SK-N-SH (cell line): ENCODE data around the gene NBPF1. TPM values are rescaled to one million over a fixed set of nuclear protein-coding genes. Genes with fewer than 3 reads are reported as not detected.
A peak's percentile ranks its signal among the peaks of the same experiment; 100 is the strongest.
"Not testable (repeated sequence)": the region's sequence is repeated elsewhere in the genome, so short reads cannot be mapped to it uniquely, and the experiment has no call there.

ENCODE experiments used
- CTCF ChIA-PET: fragments of 300-600, 350-600 bp; formaldehyde crosslinking; extraction: SDS; loops from one replicate; lab custom pipeline; 2021; lab: Yijun Ruan, JAX
- POLR2A ChIA-PET: fragments of 350-600 bp; sonication (Branson Sonifier 250); formaldehyde crosslinking; extraction: SDS; loops from one replicate; lab custom pipeline; 2020; ENCODE audit warnings: antibody characterized with exemption, inconsistent platforms; lab: Yijun Ruan, JAX
- DNase-seq: peaks from one replicate; pipeline ENCODE4 v3.0.0; 2012
- H2AFZ ChIP-seq: fragments of 200-600 bp; sonication (generic); 2 replicates; pipeline ENCODE4 v1.8.1; 2016; ENCODE audit warnings: antibody characterized with exemption, mild to moderate bottlenecking, low read depth
- H3F3A ChIP-seq: fragments of 200-600 bp; sonication (generic); replicated peaks from 2 replicates; pipeline ENCODE3; 2016; ENCODE audit warnings: antibody characterized with exemption, mild to moderate bottlenecking; ENCODE audit not compliant: insufficient read depth
- H3K27ac ChIP-seq, 2 experiments: fragments of 200-500 bp in 1 of 2; fragments of 200-600 bp in 1 of 2; sonication (Bioruptor generic) in 1 of 2; sonication (generic), shearing (Covaris generic) in 1 of 2; 2 replicates each; pipeline versions ENCODE4 v1.5.1 to v1.6.1; 2014 to 2016; ENCODE audit warnings: low read depth in 2 of 2, inconsistent platforms in 1 of 2, low read length in 1 of 2, mild to moderate bottlenecking in 1 of 2, mixed read lengths in 1 of 2
- H3K27me3 ChIP-seq: fragments of 200-600 bp; sonication (generic), shearing (Covaris generic); 2 replicates; pipeline ENCODE4 v1.6.1; 2016; ENCODE audit warnings: mixed run types; ENCODE audit not compliant: insufficient read depth
- H3K36me3 ChIP-seq, 2 experiments: fragments of 200-500 bp in 1 of 2; fragments of 200-600 bp in 1 of 2; sonication (Bioruptor generic) in 1 of 2; sonication (generic) in 1 of 2; replicated peaks in 1 of 2; 2 replicates each; pipeline versions ENCODE3 to v1.5.1; 2014 to 2016; ENCODE audit warnings: low read length in 1 of 2, mild to moderate bottlenecking in 1 of 2; ENCODE audit not compliant: insufficient read depth in 2 of 2, control insufficient read depth in 1 of 2
- H3K4me1 ChIP-seq, 2 experiments: fragments of 200-500 bp in 1 of 2; fragments of 200-600 bp in 1 of 2; sonication (Bioruptor generic) in 1 of 2; sonication (generic), shearing (Covaris generic) in 1 of 2; 2 replicates each; pipeline versions ENCODE4 v1.5.1 to v1.6.1; 2014 to 2016; ENCODE audit warnings: low read depth in 1 of 2, low read length in 1 of 2, mixed run types in 1 of 2; ENCODE audit not compliant: insufficient read depth in 2 of 2, control insufficient read depth in 1 of 2
- H3K4me2 ChIP-seq: fragments of 200-600 bp; sonication (generic), shearing (Covaris generic); 2 replicates; pipeline ENCODE4 v1.6.1; 2017; ENCODE audit warnings: mixed run types
- H3K4me3 ChIP-seq, 2 experiments: fragments of 200-500 bp in 1 of 2; fragments of 200-600 bp in 1 of 2; sonication (Bioruptor generic) in 1 of 2; sonication (generic), shearing (Covaris generic) in 1 of 2; 2 replicates each; pipeline versions ENCODE4 v1.5.1 to v1.8.1; 2014 to 2016; ENCODE audit warnings: low read depth in 2 of 2, inconsistent platforms in 1 of 2, low read length in 1 of 2, mild to moderate bottlenecking in 1 of 2, mixed read lengths in 1 of 2, moderate library complexity in 1 of 2
- H3K79me2 ChIP-seq: fragments of 200-600 bp; sonication (generic); 2 replicates; pipeline ENCODE4 v1.8.1; 2017; ENCODE audit warnings: mild to moderate bottlenecking; ENCODE audit not compliant: insufficient read depth
- H3K9ac ChIP-seq: fragments of 200-600 bp; sonication (generic); 2 replicates; pipeline ENCODE4 v1.6.1; 2017; ENCODE audit warnings: mixed run types
- H3K9me2 ChIP-seq: fragments of 200-600 bp; sonication (generic); 2 replicates; pipeline ENCODE4 v1.6.1; 2017; ENCODE audit warnings: mixed run types
- H3K9me3 ChIP-seq: fragments of 200-600 bp; sonication (generic); 2 replicates; pipeline ENCODE4 v1.6.1; 2017; ENCODE audit warnings: mixed run types, mild to moderate bottlenecking, moderate library complexity
- H4K20me1 ChIP-seq: fragments of 200-600 bp; sonication (generic); 2 replicates; pipeline ENCODE4 v1.6.1; 2017; ENCODE audit warnings: mild to moderate bottlenecking, mixed run types; ENCODE audit not compliant: insufficient read depth
- CHD2 ChIP-seq: fragments of 150-350 bp; IDR thresholded peaks from 2 replicates; pipeline ENCODE4 v1.6.1; 2018; ENCODE audit warnings: low read length; ENCODE audit not compliant: partially characterized antibody
- EP300 ChIP-seq, 2 experiments: IDR thresholded peaks; 2 replicates each; pipeline versions ENCODE4 v1.4.0 to v1.6.1; 2012; ENCODE audit warnings: borderline replicate concordance in 1 of 2, low read depth in 1 of 2, low read length in 1 of 2
- JUND ChIP-seq: IDR thresholded peaks from 2 replicates; pipeline ENCODE4 v1.4.0; 2012
- POLR2AphosphoS5 ChIP-seq: IDR thresholded peaks from 2 replicates; pipeline ENCODE4 v1.6.1; 2012; ENCODE audit warnings: low read depth, low read length
- SIN3A ChIP-seq: IDR thresholded peaks from 2 replicates; pipeline ENCODE4 v1.6.1; 2012; ENCODE audit warnings: low read depth, mild to moderate bottlenecking, low read length, moderate library complexity, borderline replicate concordance
- TAF1 ChIP-seq: IDR thresholded peaks from 2 replicates; pipeline ENCODE4 v1.6.1; 2012; ENCODE audit warnings: low read depth, mild to moderate bottlenecking, low read length, moderate library complexity, borderline replicate concordance
- TCF12 ChIP-seq: IDR thresholded peaks from 2 replicates; pipeline ENCODE4 v1.4.0; 2012
- TEAD4 ChIP-seq: IDR thresholded peaks from 2 replicates; pipeline ENCODE4 v1.4.0; 2012; ENCODE audit warnings: mild to moderate bottlenecking, borderline replicate concordance; ENCODE audit not compliant: insufficient read depth
- YY1 ChIP-seq: IDR thresholded peaks from 2 replicates; pipeline ENCODE4 v1.4.0; 2012; ENCODE audit warnings: low read depth, mild to moderate bottlenecking
- WGBS: methylation state at CpG from one replicate; pipeline ENCODE4 v1.1.6; 2017; ENCODE audit warnings: low lambda C conversion rate; 5-methylcytosine and 5-hydroxymethylcytosine counted together
- polyA plus RNA-seq, 3 experiments: library from polyadenylated mRNA; depleted of rRNA; stranded (reverse); fragments of >200 nt; gene quantifications; 2 replicates each; pipeline ENCODE4 v1.2.3, GENCODE V29; 2012
- small RNA-seq, 7 experiments: library from RNA; depleted of rRNA; stranded (forward); fragments of <200 nt; gene quantifications; one replicate each; pipeline ENCODE3, GENCODE V24; 2012
- TF ChIP-seq, protein P1 (sequence below): IDR thresholded peaks from 2 replicates; pipeline ENCODE4; 2012
- TF ChIP-seq, protein P2 (sequence below): IDR thresholded peaks from 2 replicates; pipeline ENCODE4 v1.4.0; 2012; ENCODE audit warnings: low read depth, borderline replicate concordance

The NBPF1 gene
- polyA plus RNA-seq, 1 of the 3 experiments (the other 2 are of a cell fraction) = 29.8 TPM

DNA sequence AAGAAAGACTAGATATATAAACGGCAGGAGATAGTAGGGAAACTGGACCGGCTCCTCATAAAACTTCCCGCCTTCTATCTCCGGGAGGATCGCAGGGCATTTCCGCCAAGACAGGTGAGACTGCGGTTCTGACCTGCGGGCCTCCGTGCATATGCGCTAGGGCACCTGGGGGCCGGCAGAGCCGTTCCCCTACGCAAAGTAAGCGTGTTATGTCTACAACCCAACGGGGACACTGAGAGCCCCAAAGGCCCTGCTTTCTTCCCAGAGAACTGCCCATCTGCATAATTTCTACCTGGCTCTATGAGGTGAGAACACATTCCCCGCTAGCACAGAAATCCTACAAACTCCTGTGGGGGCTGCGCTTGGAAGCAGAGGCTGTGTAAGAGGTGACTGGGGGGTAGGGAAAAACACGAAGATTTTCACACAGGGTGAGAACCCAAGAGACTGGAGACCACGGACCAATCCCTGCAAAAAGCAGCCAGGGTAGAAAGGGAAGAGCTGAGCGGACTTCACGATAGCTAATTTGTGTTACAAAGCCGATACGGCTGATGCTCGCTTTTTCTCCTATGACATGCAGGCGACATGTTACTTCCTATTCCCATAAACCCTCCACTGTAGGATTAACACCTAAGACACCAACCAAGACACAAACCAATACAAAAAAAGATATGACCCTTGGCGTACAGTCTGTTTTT, 99.8 kb downstream of the NBPF1 start:
- TF ChIP-seq TAF1 = peak; percentile 28; the same call in 1 of the 2 replicates
- peak; percentile 65; the same call in 1 of the 2 replicates for TF ChIP-seq YY1
- TF ChIP-seq, protein P1, sequence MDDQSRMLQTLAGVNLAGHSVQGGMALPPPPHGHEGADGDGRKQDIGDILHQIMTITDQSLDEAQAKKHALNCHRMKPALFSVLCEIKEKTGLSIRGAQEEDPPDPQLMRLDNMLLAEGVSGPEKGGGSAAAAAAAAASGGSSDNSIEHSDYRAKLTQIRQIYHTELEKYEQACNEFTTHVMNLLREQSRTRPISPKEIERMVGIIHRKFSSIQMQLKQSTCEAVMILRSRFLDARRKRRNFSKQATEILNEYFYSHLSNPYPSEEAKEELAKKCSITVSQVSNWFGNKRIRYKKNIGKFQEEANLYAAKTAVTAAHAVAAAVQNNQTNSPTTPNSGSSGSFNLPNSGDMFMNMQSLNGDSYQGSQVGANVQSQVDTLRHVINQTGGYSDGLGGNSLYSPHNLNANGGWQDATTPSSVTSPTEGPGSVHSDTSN = peak; percentile 20; the same call in 1 of the 2 replicates
- TF ChIP-seq SIN3A = peak; percentile 98
- TF ChIP-seq JUND = peak; percentile 46; the same call in 1 of the 2 replicates
- TF ChIP-seq, protein P2, sequence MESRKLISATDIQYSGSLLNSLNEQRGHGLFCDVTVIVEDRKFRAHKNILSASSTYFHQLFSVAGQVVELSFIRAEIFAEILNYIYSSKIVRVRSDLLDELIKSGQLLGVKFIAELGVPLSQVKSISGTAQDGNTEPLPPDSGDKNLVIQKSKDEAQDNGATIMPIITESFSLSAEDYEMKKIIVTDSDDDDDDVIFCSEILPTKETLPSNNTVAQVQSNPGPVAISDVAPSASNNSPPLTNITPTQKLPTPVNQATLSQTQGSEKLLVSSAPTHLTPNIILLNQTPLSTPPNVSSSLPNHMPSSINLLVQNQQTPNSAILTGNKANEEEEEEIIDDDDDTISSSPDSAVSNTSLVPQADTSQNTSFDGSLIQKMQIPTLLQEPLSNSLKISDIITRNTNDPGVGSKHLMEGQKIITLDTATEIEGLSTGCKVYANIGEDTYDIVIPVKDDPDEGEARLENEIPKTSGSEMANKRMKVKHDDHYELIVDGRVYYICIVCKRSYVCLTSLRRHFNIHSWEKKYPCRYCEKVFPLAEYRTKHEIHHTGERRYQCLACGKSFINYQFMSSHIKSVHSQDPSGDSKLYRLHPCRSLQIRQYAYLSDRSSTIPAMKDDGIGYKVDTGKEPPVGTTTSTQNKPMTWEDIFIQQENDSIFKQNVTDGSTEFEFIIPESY = peak; percentile 68
- TF ChIP-seq POLR2AphosphoS5 = peak; percentile 98
- peak; percentile 60 for TF ChIP-seq CHD2
- peak in 1 of 2 experiments; percentile 47; a peak in 1 of 4 replicates for TF ChIP-seq EP300 (IDR thresholded peaks at IDR 0.05; ENCODE audit: borderline replicate concordance in 1 of 2, low read depth in 1 of 2, low read length in 1 of 2)
- TF ChIP-seq TEAD4 = peak; percentile 22; the same call in 1 of the 2 replicates
- TF ChIP-seq TCF12 = peak; percentile 25; the same call in 1 of the 2 replicates
- H3K9me2 ChIP-seq, H3K79me2 ChIP-seq, H3K36me3 ChIP-seq, H3K4me1 ChIP-seq, H2AFZ ChIP-seq, H3K9ac ChIP-seq, H4K20me1 ChIP-seq, CTCF ChIA-PET, H3K27me3 ChIP-seq, H3F3A ChIP-seq, H3K9me3 ChIP-seq: not testable (repeated sequence)
- POLR2A ChIA-PET = interaction anchor here (0.7 to 1.1 kb wide), 5 partner anchors 93 to 401 kb away, joined by 3 to 7 read pairs (median 4); no protein-coding TSS in a partner anchor
- 15% methylated on average over 25 of the region's 26 CpGs for WGBS
- Histone ChIP-seq H3K27ac (peak overlapping the region; percentile 42 to 85; a peak in 3 of 4 replicates), H3K4me3 (peak overlapping the region in 1 of 2 experiments; percentile 19; a peak in 2 of 4 replicates), H3K4me2 (peak overlapping the region; percentile 67)
- peak; percentile 61 for DNase-seq

DNA sequence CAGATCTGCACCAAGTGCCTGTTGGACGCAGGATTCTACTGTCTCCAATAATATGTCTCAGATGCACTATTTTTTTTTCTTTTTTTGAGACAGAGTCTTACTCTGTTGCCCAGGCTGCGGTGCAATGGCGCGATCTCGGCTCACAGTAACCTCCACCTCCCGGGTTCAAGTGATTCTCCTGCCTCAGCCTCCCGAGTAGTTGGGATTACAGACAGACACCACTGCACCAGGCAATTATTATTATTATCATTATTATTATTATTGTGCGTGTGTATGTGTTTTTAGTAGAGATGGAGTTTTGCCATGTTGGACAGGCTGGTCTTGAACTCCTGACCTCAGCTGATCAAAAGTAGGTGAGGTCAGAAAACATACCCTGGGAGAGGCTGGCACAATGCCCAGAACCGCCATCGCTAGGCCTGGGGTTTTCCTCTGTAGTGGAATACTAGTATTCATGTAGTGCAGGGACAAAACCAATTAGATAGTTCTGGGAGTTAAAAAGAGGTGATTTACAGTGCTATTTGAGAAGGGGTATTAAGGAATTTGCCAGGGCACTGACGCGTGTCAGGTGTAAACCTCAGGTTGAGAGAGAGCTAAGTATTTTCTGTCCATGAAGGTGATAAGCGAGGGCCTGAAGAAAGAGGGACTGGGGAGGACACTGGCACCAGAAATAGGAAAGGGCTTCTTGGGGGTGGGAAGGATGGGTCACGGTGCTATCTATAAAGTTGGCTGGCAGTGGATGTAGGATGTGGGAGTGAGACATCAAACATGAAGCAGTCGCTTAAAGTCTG, 100.5 kb downstream of the NBPF1 start:
- Histone ChIP-seq H3K27ac (peak overlapping the region in 1 of 2 experiments; percentile 53; a peak in 2 of 4 replicates), H3K4me3 (peak overlapping the region in 1 of 2 experiments; percentile 19; a peak in 1 of 4 replicates), H3K4me2 (peak overlapping the region; percentile 67)
- H3K27me3 ChIP-seq, H2AFZ ChIP-seq, H3K9me2 ChIP-seq, H3K9ac ChIP-seq, H4K20me1 ChIP-seq, H3K9me3 ChIP-seq, H3K36me3 ChIP-seq, DNase-seq, H3F3A ChIP-seq, H3K4me1 ChIP-seq, CTCF ChIA-PET, H3K79me2 ChIP-seq: not testable (repeated sequence)
- WGBS = 64% methylated on average over 15 of the region's 15 CpGs
- POLR2A ChIA-PET = interaction anchor here (1.1 kb wide), 1 partner anchor 132 kb away, joined by 4 read pairs; no protein-coding TSS in a partner anchor

Small RNA genes within 50 kb of the gene (small RNA-seq; reads per million reads assigned to genes)
- gene RNU1-1 (0 to 0.52 (median 0) reads per million in 7 experiments), gene RNU1-6P (0 reads per million in 7 experiments)

Other genes starting within 250 kb of the NBPF1 start
- gene SZRD1, start 246.3 kb downstream of the NBPF1 start, polyA plus RNA-seq (2012; rRNA removed) = 100 and 119 TPM in 2 replicates
- 0.10 TPM in 1 of 2 replicates, not detected in the other for gene SPATA21, start 176.1 kb downstream of the NBPF1 start, polyA plus RNA-seq (2012; rRNA removed)
- gene NECAP2, start 172.8 kb downstream of the NBPF1 start, polyA plus RNA-seq (2012; rRNA removed) = 100.0 and 116 TPM in 2 replicates
- not detected in 2 replicates for gene RNU1-1, start 99.3 kb downstream of the NBPF1 start, polyA plus RNA-seq (2012; rRNA removed)
- not detected in 2 replicates for gene RNU1-3, start 53.4 kb upstream of the NBPF1 start, polyA plus RNA-seq (2012; rRNA removed)
- not detected in 2 replicates for gene RNU1-4, start 127.0 kb upstream of the NBPF1 start, polyA plus RNA-seq (2012; rRNA removed)